HepG2 (cell line): ENCODE results near the gene GDF15. TPM values are rescaled to one million over a fixed set of nuclear protein-coding genes. Genes with fewer than 3 reads are reported as not detected.

ENCODE experiments used
- ARHGAP35 ChIP-seq: sonication (generic); formaldehyde crosslinking; IDR thresholded peaks from 2 replicates; pipeline ENCODE4 v1.9.0; 2022; ENCODE audit warnings: mild to moderate bottlenecking, inconsistent platforms, moderate library complexity, missing genetic modification reagents, borderline replicate concordance
- CHCHD3 ChIP-seq: sonication (generic); formaldehyde crosslinking; IDR thresholded peaks from 2 replicates; pipeline ENCODE4 v1.8.0; 2022; ENCODE audit warnings: mild to moderate bottlenecking, missing genetic modification reagents, moderate library complexity
- CHD4 ChIP-seq: fragments of 200-600 bp; sonication (generic); IDR thresholded peaks from 2 replicates; pipeline ENCODE4 v1.7.0; 2017; ENCODE audit warnings: mild to moderate bottlenecking, low read length, borderline replicate concordance
- FOXP1 ChIP-seq, 2 experiments: fragments of 450-650 bp in 1 of 2; IDR thresholded peaks; 2 replicates each; pipeline ENCODE4 v1.6.1; 2017 to 2018; ENCODE audit warnings: antibody characterized with exemption in 1 of 2
- HIVEP1 ChIP-seq: sonication (generic); formaldehyde crosslinking; IDR thresholded peaks from 2 replicates; pipeline ENCODE4 v1.4.0; 2020; ENCODE audit warnings: mild to moderate bottlenecking, missing genetic modification reagents
- KDM5B ChIP-seq: sonication (generic); formaldehyde crosslinking; IDR thresholded peaks from 2 replicates; pipeline ENCODE4 v1.4.0; 2020; ENCODE audit warnings: missing genetic modification reagents, mild to moderate bottlenecking, borderline replicate concordance
- MYC ChIP-seq: sonication (generic); formaldehyde crosslinking; IDR thresholded peaks from 2 replicates; pipeline ENCODE4 v1.9.0; 2021; ENCODE audit warnings: missing genetic modification reagents, borderline replicate concordance
- NR2F1 ChIP-seq, 2 experiments: fragments of 450-650 bp in 1 of 2; formaldehyde crosslinking in 1 of 2; IDR thresholded peaks; 2 replicates each; pipeline versions ENCODE4 v1.5.0 to v1.6.1; 2016 to 2020; ENCODE audit warnings: mild to moderate bottlenecking in 1 of 2, missing compliant biosample characterization in 1 of 2, missing genetic modification reagents in 1 of 2, moderate library complexity in 1 of 2
- RXRB ChIP-seq: IDR thresholded peaks from 2 replicates; pipeline ENCODE4 v1.6.1; 2016; ENCODE audit warnings: borderline replicate concordance, missing genetic modification reagents, missing compliant biosample characterization
- SPEN ChIP-seq: sonication (generic); formaldehyde crosslinking; IDR thresholded peaks from 2 replicates; pipeline ENCODE4 v1.5.1; 2020; ENCODE audit warnings: low read depth, mild to moderate bottlenecking, missing genetic modification reagents
- TBX2 ChIP-seq: sonication (generic); formaldehyde crosslinking; IDR thresholded peaks from 2 replicates; pipeline ENCODE4 v1.5.0; 2020; ENCODE audit warnings: missing genetic modification reagents, mild to moderate bottlenecking, borderline replicate concordance
- TSC22D2 ChIP-seq: sonication (generic); formaldehyde crosslinking; IDR thresholded peaks from 2 replicates; pipeline ENCODE4 v1.5.1; 2020; ENCODE audit warnings: missing genetic modification reagents, mild to moderate bottlenecking, borderline replicate concordance
- ZNF143 ChIP-seq: sonication (generic); formaldehyde crosslinking; IDR thresholded peaks from 2 replicates; pipeline ENCODE4 v1.4.0; 2020; ENCODE audit warnings: missing genetic modification reagents
- ZNF333 ChIP-seq: sonication (generic); formaldehyde crosslinking; IDR thresholded peaks from 2 replicates; pipeline ENCODE4 v1.4.0; 2020; ENCODE audit warnings: mild to moderate bottlenecking, missing genetic modification reagents, borderline replicate concordance
- ZNF33A ChIP-seq: sonication (generic); formaldehyde crosslinking; IDR thresholded peaks from 2 replicates; pipeline ENCODE4 v1.5.1; 2020; ENCODE audit warnings: missing genetic modification reagents, mild to moderate bottlenecking, moderate library complexity, borderline replicate concordance
- ZNF446 ChIP-seq: sonication (generic); formaldehyde crosslinking; IDR thresholded peaks from 2 replicates; pipeline ENCODE4 v1.5.0; 2020; ENCODE audit warnings: mild to moderate bottlenecking, missing genetic modification reagents
- ZNF557 ChIP-seq: sonication (generic); formaldehyde crosslinking; IDR thresholded peaks from 2 replicates; pipeline ENCODE4 v1.4.0; 2020; ENCODE audit warnings: missing genetic modification reagents
- ZNF564 ChIP-seq: sonication (generic); formaldehyde crosslinking; IDR thresholded peaks from 2 replicates; pipeline ENCODE4 v1.8.1; 2023; ENCODE audit warnings: mild to moderate bottlenecking, missing genetic modification reagents
- polyA plus RNA-seq, 8 experiments: library from polyadenylated mRNA; depleted of rRNA in 3 of 8; stranded (reverse) in 7 of 8; unstranded in 1 of 8; fragments of >200 nt; fragmentation: Illumina TruSeq in 4 of 8; extraction: Trizol in 4 of 8; gene quantifications; 2 replicates each; pipeline versions ENCODE4 v1.2.1 to v1.2.3, GENCODE V29; 2011 to 2016; ENCODE audit warnings: low read depth in 4 of 8, missing spikeins in 1 of 8, mixed read lengths in 1 of 8; ENCODE audit not compliant: insufficient read depth in 1 of 8
- total RNA-seq, 5 experiments: library from RNA; depleted of rRNA; stranded (reverse); fragments of >200 nt; fragmentation: Illumina TruSeq; extraction: Trizol; gene quantifications; 2 replicates each; pipeline ENCODE4 v1.2.3, GENCODE V29; 2016; ENCODE audit warnings: low read depth in 1 of 5
- TF ChIP-seq, protein P1 (sequence below): sonication (generic); formaldehyde crosslinking; IDR thresholded peaks from 2 replicates; pipeline ENCODE4 v1.8.0; 2022; ENCODE audit warnings: mild to moderate bottlenecking, missing genetic modification reagents, moderate library complexity
- TF ChIP-seq, protein P2 (sequence below): sonication (generic); formaldehyde crosslinking; IDR thresholded peaks from 2 replicates; pipeline ENCODE4 v1.5.0; 2020; ENCODE audit warnings: missing genetic modification reagents

Gene GDF15
- total and polyA plus RNA-seq, 2 of the 13 experiments (the other 11 are each of a cell fraction or from before 2014, with no cell fraction given): 146 to 422 TPM

DNA sequence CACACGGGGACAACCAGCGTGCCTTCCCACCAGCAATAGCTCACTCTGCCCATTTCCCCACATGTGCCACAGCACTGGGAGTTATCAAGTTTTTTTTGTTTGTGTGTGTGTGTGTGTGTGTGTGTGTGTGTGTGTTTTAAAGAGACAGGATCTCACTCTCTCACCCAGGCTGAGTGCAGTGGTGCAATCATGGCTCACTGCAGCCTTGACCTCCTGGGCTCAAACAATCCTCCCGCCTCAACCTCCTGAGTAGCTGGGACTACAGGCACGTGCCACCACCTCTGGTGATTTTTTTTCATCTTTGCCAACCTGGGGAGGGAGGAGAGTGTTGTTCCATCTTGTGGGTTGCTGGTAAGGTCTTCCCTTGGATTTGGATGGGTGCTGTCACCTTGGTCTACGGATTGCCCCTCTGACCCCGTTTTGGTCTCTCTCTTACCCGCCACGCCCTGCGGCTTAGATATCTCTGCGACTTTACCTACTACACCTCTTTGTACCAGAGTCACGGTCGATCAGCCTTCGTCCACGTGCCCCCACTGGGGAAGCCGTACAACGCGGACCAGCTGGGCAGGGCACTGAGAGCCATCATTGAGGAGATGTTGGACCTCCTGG is 22.9 kb upstream of the GDF15 start (continued):
- TF ChIP-seq, protein P1, sequence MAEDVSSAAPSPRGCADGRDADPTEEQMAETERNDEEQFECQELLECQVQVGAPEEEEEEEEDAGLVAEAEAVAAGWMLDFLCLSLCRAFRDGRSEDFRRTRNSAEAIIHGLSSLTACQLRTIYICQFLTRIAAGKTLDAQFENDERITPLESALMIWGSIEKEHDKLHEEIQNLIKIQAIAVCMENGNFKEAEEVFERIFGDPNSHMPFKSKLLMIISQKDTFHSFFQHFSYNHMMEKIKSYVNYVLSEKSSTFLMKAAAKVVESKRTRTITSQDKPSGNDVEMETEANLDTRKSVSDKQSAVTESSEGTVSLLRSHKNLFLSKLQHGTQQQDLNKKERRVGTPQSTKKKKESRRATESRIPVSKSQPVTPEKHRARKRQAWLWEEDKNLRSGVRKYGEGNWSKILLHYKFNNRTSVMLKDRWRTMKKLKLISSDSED: no peak
- TF ChIP-seq ZNF446 (CRISPR knock-in tag): no peak
- 0 out of 2 replicates have a peak, but pooled peaks have one; percentile 38 for TF ChIP-seq ZNF557 (CRISPR knock-in tag)
- TF ChIP-seq ARHGAP35 (CRISPR knock-in tag): no peak
- 0 out of 2 replicates have a peak, but pooled peaks have one; percentile 75 for TF ChIP-seq ZNF333
- peak; percentile 61 to 74; a peak in 3 of 4 replicates for TF ChIP-seq NR2F1 (CRISPR knock-in tag; IDR thresholded peaks at IDR 0.05)
- TF ChIP-seq ZNF143 (CRISPR knock-in tag): peak; percentile 34; the same call in 1 of the 2 replicates
- no peak for TF ChIP-seq ZNF564 (CRISPR knock-in tag)
- TF ChIP-seq HIVEP1 (CRISPR knock-in tag): peak; percentile 47; the same call in 1 of the 2 replicates
- TF ChIP-seq SPEN (CRISPR knock-in tag): peak; percentile 58; the same call in 1 of the 2 replicates
- TF ChIP-seq RXRB (CRISPR knock-in tag): peak; percentile 39; the same call in 1 of the 2 replicates
- TF ChIP-seq, protein P2, sequence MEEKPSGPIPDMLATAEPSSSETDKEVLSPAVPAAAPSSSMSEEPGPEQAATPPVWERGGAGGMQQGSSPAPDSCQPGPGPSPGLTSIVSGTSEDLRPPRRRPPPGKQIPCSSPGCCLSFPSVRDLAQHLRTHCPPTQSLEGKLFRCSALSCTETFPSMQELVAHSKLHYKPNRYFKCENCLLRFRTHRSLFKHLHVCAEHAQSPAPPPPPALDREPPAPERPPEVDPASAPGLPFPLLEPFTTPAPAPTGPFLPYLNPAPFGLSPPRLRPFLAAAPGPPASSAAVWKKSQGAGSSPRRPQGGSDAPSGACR (CRISPR knock-in tag): peak; percentile 33; the same call in 1 of the 2 replicates
- TF ChIP-seq CHCHD3 (CRISPR knock-in tag): no peak
- TF ChIP-seq FOXP1 (IDR thresholded peaks at IDR 0.05): peak; percentile 53; the same call in 1 of the 2 replicates
- TF ChIP-seq FOXP1 (CRISPR knock-in tag; IDR thresholded peaks at IDR 0.05): peak; percentile 61; the same call in 1 of the 2 replicates
- TF ChIP-seq MYC (CRISPR knock-in tag): peak; percentile 33; the same call in 1 of the 2 replicates
- TF ChIP-seq TBX2 (CRISPR knock-in tag): peak; percentile 58
- TF ChIP-seq CHD4: peak; percentile 25; the same call in 1 of the 2 replicates
- TF ChIP-seq ZNF33A (CRISPR knock-in tag): no peak
- TF ChIP-seq KDM5B: peak; percentile 71; the same call in 1 of the 2 replicates
- TF ChIP-seq TSC22D2 (CRISPR knock-in tag): no peak
